Activated T-helper 17 cell treated with anti-CD3 and anti-CD28 coated beads, Interleukin-2, amount 50 U/mL, for 72 hours (primary cell): ENCODE measurements around the gene SRM. TPM values are rescaled to one million over a fixed set of nuclear protein-coding genes. Genes with fewer than 3 reads are reported as not detected.
A peak's percentile ranks its signal among the peaks of the same experiment; 100 is the strongest.
"Not testable (repeated sequence)": the region's sequence is repeated elsewhere in the genome, so short reads cannot be mapped to it uniquely, and the experiment has no call there.

Experiments used
- ATAC-seq: fragments of 150-1000 bp; cut with Tn5 transposase; replicated peaks from 2 replicates; pipeline ENCODE4 v1.10.0; 2021; ENCODE audit warnings: mild to moderate bottlenecking, moderate library complexity
- H3K27ac Mint-ChIP-seq: one replicate; pipeline ENCODE4 v1.8.0; 2022; ENCODE audit warnings: mixed read lengths
- H3K27me3 Mint-ChIP-seq: one replicate; pipeline ENCODE4 v1.8.0; 2022; ENCODE audit warnings: mixed read lengths
- H3K36me3 Mint-ChIP-seq: one replicate; pipeline ENCODE4 v1.8.0; 2022; ENCODE audit warnings: low read depth, mild to moderate bottlenecking, mixed read lengths
- H3K4me1 Mint-ChIP-seq: one replicate; pipeline ENCODE4 v1.8.0; 2022; ENCODE audit warnings: mixed read lengths
- H3K4me3 Mint-ChIP-seq: one replicate; pipeline ENCODE4 v1.8.0; 2022; ENCODE audit warnings: mild to moderate bottlenecking, mixed read lengths
- H3K9me3 Mint-ChIP-seq: one replicate; pipeline ENCODE4 v1.8.0; 2022; ENCODE audit warnings: mixed read lengths
- total RNA-seq, 2 donors: library from RNA; stranded (reverse); gene quantifications; one replicate each; pipeline ENCODE4 v1.2.3, GENCODE V29; 2022

Gene SRM
- total RNA-seq, 2 donors from 2014 or later, result 83.9 to 225 TPM

DNA sequence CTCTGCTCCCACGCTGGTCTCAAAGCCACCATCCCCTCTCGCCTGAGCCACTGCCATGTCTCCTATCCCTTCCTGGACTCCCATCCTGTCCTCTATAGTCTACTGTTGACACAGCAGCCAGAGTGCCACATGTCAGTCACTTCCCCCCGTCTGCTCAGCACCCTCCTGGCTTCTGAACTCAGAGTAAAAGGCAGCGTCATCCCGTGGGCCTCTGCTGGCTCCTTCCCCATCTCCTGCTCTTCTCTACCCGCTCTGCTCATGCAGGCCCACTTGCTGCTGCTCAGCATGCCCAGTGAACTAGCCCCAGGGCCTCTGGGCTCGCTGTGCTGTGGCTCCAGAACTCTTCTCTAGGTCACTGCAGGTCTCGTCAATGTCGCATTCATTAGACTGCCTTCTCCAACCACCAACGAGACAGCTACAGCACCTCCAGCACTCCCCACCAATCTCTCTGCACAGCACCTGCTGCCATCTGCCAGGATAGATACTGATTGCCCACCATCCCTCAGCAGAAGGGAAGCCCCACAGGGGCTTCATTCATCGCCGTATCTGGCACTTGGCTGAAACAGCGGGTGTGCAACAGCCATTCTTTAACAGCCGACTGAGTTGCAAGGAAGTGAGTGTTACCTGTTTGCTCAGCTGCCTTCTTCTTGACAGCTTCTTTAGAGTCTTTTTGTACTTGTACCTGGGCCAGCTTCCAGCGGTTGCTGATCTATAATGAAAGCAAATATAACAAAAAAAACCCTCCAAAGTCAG, 11.8 kb upstream of the SRM start:
- H3K4me3 Mint-ChIP-seq, result no peak overlapping the region
- H3K27ac Mint-ChIP-seq, result peak overlapping the region; percentile 72
- H3K9me3 Mint-ChIP-seq, result no peaks in the 10 kb centered on the region
- H3K36me3 Mint-ChIP-seq, result peaks cover 98% of the 10 kb centered on the region
- no peaks in the 10 kb centered on the region for H3K27me3 Mint-ChIP-seq
- no peak for ATAC-seq
- peaks cover 5% of the 10 kb centered on the region for H3K4me1 Mint-ChIP-seq

DNA sequence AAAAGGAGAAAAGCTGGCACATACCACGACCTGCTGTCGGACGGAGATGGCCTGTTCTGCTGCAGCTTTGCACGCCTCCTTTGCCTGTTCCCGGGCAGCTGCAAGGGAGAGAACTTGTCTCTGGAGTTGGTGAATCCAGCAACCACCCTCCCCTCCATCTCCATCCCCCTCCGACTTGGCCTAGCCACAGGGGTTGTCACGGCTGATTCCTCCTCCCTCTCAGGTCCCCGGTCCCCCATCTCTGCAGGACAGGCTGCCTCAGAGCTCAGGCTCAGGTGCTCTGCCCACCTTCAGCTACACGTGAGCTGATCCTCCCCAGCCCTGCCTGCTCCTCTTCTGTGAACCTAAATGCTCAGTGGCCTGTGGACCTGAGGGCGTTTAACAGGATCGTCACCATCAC, 11.1 kb upstream of the SRM start:
- no peak overlapping the region for H3K4me3 Mint-ChIP-seq

DNA sequence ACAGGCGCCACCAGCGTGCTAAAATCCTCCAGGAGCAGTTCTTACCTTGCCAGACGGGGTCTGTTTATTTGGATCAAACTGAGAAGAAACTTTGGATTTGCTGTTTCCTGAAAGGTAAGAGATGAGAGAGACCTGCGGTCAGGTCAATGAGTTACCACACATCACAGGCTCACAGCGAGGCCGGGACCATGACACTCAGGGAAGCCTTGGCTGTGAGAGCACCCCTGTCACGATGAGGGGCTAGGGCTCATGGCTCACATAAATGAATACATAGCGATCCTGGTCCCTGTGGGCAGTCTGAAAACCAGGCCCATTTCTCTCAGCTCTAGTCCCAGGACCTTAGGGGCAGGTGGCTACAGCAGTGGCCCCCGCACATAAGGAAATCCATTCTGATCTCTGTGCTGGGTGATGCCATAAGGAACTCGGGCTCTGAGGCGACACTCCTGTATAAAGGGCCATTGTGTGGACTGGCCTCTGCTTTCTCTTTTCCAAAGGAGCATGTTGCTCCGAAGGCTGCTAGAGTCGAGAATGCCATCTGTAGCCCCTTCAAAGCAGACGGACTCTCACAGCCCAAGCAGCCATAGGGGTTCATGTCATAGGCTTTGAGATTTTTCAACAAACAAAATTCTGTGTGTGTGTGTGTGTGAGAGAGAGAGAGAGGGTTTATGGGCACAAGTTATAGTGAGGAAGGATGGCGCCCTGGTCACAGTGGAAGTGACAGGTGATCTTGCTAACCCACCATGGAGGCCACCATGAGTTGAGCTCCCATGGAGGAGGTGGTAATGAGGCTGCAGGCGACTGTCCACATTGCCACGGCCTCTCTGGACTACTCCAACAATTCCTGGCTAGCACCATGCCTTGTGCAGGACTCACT, 9.0 kb upstream of the SRM start:
- no peak overlapping the region for H3K4me3 Mint-ChIP-seq
- H3K4me1 Mint-ChIP-seq, result peaks cover 5% of the 10 kb centered on the region
- no peaks in the 10 kb centered on the region for H3K27me3 Mint-ChIP-seq
- H3K27ac Mint-ChIP-seq, result peak overlapping the region; percentile 78
- H3K9me3 Mint-ChIP-seq, result no peaks in the 10 kb centered on the region
- H3K36me3 Mint-ChIP-seq, result peaks cover 97% of the 10 kb centered on the region
- no peak for ATAC-seq

More for the DNA sequence above, 11.1 kb upstream of the SRM start:
- no peak for ATAC-seq
- H3K9me3 Mint-ChIP-seq, result no peaks in the 10 kb centered on the region
- H3K36me3 Mint-ChIP-seq, result peaks cover 98% of the 10 kb centered on the region
- peaks cover 5% of the 10 kb centered on the region for H3K4me1 Mint-ChIP-seq
- H3K27me3 Mint-ChIP-seq, result no peaks in the 10 kb centered on the region
- peak overlapping the region; percentile 72 for H3K27ac Mint-ChIP-seq

DNA sequence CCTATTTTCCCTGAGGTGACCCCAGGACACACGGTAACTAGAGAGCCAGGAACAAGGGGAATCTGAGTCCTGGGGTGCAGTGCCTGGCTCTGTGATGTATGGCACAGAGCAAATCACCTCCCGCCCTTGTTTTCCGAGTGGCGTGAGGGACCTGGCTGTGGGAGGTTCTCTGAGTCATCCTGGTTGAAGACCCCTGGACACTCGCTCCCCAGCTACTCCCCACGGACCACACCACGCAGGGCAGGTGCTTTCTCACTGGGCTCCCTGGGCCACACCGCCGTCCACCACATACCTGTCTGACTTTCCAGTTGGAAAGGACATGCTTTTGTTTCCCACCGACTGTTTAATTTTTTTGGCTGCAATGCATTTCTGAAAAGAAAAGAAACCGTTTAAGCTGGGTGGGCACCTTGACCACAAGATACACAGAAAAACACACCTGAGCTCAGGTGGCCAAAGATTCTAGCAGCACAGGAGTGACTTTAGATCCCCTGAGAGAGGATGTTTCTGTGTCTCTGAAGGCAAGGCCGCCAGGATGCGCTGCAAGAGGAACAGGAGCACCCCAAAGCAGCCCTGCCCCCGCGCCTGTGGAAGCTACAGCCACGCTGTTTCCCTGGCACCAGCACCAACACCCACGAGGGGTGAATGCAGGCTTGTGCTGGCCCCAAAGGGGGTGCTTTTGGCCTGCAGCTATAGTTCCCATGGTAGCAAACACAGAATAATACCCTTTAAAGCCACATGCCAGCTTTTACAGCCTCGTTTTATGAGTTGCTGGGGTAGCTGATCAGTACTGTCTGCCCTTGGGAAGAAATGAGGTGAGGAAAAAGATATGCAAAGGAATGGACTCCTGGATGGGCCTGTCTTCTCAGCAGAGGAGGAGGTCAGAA, 8.1 kb upstream of the SRM start:
- no peak overlapping the region for H3K27ac Mint-ChIP-seq
- no peaks in the 10 kb centered on the region for H3K27me3 Mint-ChIP-seq
- peaks cover 10% of the 10 kb centered on the region for H3K4me1 Mint-ChIP-seq
- H3K4me3 Mint-ChIP-seq, result no peak overlapping the region
- no peak for ATAC-seq
- no peaks in the 10 kb centered on the region for H3K9me3 Mint-ChIP-seq
- H3K36me3 Mint-ChIP-seq, result peaks cover 97% of the 10 kb centered on the region

DNA sequence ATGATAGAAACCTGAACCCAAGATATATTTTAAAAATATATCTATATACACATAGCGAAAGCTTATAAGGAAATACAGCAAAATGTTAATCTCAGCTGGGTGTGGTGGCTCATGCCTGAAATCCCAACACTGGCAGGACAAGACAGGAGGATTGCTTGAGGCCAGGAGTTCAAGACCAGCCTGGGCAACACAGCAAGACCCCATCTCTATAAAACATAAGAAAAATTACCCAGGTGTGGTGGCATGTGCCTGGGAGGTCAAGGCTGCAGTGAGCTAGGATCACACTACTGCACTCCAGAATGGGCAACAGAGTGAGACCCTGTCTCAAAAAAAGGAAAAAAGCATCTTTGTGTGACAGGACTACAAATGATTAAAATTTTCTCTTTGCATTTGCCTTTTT, 6.0 kb upstream of the SRM start:
- H3K4me1 Mint-ChIP-seq, result peaks cover 18% of the 10 kb centered on the region
- no peak overlapping the region for H3K4me3 Mint-ChIP-seq
- no peaks in the 10 kb centered on the region for H3K9me3 Mint-ChIP-seq
- H3K27ac Mint-ChIP-seq, result no peak overlapping the region
- peaks cover 79% of the 10 kb centered on the region for H3K36me3 Mint-ChIP-seq
- H3K27me3 Mint-ChIP-seq, result no peaks in the 10 kb centered on the region
- ATAC-seq, result no peak

DNA sequence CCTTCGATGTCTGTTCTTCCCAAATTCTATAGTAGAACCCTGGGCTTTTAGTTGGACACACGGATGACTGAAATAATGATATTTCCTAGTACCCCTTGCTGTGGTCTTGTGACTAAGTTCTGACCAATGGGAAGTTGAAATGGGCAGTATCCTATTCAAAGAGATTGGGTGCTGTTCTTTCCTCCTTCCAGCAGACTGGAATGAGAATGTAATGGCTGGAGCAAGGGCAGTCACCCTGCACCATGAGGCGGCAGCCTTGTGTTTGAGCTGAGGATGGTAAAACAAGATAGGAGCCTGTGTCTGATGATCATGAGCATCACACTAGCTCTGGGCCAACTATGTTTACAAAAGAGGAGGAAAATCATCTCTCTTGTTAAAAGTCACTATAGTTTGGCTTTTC, 5.1 kb upstream of the SRM start:
- ATAC-seq, result no peak
- H3K36me3 Mint-ChIP-seq, result peaks cover 70% of the 10 kb centered on the region

DNA sequence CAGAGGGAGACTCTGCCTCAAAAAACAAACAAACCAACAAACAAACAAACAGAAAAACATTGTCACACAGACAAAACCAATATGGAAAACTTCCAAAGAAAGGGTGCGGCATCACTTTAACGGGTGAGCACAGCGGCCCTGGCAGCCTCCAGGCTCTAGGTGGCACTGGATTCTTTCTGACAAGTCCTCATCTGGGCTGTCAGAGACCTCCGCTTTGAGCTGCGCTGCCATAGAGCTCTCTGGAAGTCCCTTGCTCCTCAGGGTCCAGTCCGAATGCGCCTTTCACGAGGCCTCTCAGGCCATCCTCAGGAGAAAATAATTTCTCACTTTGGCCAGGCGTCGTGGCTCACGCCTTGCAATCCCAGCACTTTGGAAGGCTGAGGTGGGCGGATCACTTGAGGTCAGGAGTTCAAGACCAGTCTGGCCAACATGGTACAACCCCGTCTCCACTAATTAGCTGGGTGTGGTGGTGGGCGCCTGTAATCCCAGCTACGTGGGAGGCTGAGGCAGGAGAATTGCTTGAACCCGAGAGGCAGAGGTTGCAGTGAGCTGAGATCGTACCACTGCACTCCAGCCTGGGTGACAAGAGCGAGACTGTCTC, 4.2 kb upstream of the SRM start:
- H3K9me3 Mint-ChIP-seq, H3K27ac Mint-ChIP-seq, ATAC-seq, H3K4me3 Mint-ChIP-seq, H3K27me3 Mint-ChIP-seq: not testable (repeated sequence)
- Mint-ChIP-seq H3K36me3 (peaks cover 65% of the 10 kb centered on the region), H3K4me1 (peaks cover 21% of the 10 kb centered on the region)

More for the DNA sequence above, 5.1 kb upstream of the SRM start:
- Mint-ChIP-seq H3K27me3 (no peaks in the 10 kb centered on the region), H3K27ac (no peak overlapping the region), H3K9me3 (no peaks in the 10 kb centered on the region), H3K4me3 (no peak overlapping the region), H3K4me1 (peaks cover 21% of the 10 kb centered on the region)

DNA sequence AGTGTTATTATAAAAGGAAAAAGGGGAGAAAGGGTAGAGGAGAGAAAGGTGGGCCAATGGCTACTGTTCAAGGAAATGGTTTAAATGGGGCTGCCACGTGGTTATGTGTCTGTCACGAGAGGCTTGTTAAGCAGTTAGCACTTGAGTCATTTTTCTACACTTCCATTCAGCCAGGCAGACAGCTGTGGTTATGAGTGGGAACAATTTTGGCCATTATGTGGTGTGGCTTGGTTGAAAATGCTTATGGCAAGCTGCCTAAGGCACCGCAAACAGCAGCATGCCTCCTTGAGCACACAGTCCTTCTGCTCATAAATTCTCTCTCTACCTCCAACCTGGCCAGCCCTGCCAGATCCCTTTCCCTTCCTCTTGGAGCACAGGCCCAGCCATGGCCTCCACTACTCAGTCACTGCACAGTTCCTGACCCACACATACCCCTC, 3.2 kb upstream of the SRM start:
- Mint-ChIP-seq H3K27me3 (no peaks in the 10 kb centered on the region), H3K4me1 (peaks cover 21% of the 10 kb centered on the region), H3K4me3 (peak overlapping the region; percentile 93), H3K36me3 (peaks cover 65% of the 10 kb centered on the region), H3K27ac (no peak overlapping the region), H3K9me3 (no peaks in the 10 kb centered on the region)
- peak; percentile 43 for ATAC-seq

DNA sequence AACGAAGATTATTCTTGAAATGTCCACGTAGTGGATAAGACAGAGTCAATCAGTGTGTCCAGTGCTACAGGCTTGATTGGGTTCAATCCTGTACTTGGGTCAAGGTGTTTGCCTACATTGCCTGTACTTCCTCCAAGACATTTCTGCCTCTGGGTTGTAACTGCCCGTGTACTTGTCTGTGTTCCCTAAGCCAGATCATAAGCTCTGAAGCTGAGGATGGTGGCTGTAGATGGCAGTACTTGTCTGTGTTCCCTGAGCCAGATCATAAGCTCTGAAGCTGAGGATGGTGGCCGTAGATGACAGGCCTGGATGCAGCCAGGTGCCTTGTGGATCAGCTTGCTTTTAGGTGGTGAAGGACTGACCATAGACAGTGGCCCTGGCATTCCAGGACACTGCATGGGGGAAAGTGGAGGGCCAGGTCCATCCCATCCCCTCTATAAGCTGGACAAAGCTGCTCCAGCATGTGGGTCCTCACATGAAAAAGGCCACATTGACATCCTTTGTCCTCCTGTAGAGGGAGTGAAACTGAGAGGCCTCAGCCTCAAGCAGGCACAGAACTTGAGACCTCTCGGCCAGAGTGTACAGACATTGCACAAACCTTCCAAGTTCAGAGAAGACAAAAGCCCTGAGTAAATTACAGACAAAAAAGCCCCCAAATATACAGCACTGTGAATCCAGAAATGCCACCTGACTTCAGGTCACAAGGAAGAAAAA, 2.0 kb upstream of the SRM start:
- H3K4me1 Mint-ChIP-seq, result peaks cover 21% of the 10 kb centered on the region
- no peaks in the 10 kb centered on the region for H3K27me3 Mint-ChIP-seq
- peak overlapping the region; percentile 93 for H3K4me3 Mint-ChIP-seq
- ATAC-seq, result no peak
- peaks cover 65% of the 10 kb centered on the region for H3K36me3 Mint-ChIP-seq
- H3K9me3 Mint-ChIP-seq, result no peaks in the 10 kb centered on the region
- H3K27ac Mint-ChIP-seq, result peak overlapping the region; percentile 28

DNA sequence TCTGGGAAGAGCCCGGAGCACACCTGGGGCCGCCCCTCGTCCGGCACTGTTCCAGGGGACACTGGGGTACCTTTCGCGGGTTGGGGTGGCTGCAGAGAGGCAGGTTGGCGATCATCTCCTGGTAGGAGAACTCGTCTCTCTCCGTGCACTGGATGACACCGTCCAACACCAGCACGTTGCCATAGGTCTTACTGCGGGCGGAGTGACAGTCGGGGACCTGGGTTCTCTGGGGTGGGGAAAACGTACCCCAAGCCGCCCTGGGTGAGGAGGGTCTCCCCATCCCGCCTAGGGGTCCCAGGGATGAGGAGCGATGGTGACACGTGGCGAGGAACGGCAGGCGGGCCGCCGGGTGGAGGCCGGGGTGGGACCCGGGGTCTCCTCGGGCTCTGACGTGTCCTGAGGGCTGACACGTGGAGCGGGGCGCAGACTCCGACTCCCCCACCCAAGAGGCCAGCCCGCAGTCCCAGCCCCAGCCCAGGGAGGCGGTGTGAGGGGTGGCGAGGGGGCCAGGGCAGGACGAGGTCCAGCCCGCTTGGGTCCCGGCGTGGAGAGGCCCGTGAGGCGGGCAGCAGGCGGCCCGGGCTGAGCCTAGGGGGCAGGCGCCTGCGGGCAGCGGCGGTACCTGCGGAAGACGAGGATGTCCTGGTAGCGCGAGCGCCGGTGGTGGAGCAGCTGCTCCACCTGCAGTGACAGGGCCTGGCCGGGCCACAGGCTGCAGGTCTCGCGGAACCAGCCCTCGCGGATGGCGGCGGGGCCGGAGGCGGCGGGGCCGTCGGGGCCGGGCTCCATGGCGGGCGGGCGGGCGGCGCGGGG, 457 bp downstream of the SRM start:
- H3K27me3 Mint-ChIP-seq, result no peaks in the 10 kb centered on the region
- ATAC-seq, result peak; percentile 15
- H3K9me3 Mint-ChIP-seq, result no peaks in the 10 kb centered on the region
- H3K4me3 Mint-ChIP-seq, result peak overlapping the region; percentile 94
- peak overlapping the region; percentile 94 for H3K27ac Mint-ChIP-seq
- H3K4me1 Mint-ChIP-seq, result peaks cover 21% of the 10 kb centered on the region
- peaks cover 62% of the 10 kb centered on the region for H3K36me3 Mint-ChIP-seq

DNA sequence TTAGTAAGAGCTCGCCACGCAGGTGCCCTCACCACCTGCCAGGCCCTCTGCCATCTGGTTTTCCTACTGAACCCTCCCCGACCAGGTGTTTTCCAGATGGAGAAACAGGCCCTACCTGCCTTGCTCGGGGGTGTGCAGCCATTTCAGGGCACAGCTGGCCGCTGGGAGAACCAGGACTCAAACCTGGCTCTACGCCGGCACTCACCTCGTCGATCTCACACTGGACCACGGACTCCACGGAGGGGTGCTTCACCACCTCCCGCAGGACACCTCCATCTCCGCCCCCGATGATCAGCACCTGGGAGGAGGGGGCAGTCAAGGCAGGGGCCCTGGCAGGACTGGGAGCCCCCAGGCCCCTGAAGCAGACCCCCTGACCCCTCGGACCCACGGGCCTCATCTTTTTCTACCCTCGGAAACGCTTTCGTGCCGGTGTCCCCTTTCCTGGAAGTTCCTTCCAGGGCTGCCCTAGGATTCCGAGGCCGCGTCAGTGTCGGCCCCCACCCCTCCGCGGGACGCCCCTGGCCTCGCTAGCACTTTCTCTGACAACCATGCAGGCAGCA, 1.1 kb downstream of the SRM start:
- Mint-ChIP-seq H3K9me3 (no peaks in the 10 kb centered on the region), H3K36me3 (peaks cover 61% of the 10 kb centered on the region), H3K4me3 (peak overlapping the region; percentile 94), H3K27me3 (no peaks in the 10 kb centered on the region), H3K27ac (peak overlapping the region; percentile 94), H3K4me1 (peaks cover 21% of the 10 kb centered on the region)
- no peak for ATAC-seq

DNA sequence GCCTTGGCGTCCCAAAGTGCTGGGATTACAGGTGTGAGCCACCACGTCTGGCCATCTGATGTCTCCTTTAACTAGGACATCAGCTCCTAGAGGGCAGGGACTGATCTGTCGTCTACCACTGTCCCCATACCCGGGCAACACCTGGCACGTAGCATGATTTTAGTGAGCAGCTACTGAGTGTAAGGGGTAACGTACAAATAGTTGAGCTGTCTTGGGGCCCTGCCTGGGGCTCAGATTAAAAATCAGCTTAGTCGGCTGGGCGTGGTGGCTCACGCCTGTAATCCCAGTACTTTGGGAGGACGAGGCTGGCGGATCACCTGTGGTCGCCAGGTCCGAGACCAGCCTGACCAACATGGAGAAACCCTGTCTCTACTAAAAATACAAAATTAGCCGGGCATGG, 1.8 kb downstream of the SRM start:
- peaks cover 54% of the 10 kb centered on the region for H3K36me3 Mint-ChIP-seq
- ATAC-seq, result no peak
- H3K9me3 Mint-ChIP-seq, result no peaks in the 10 kb centered on the region
- H3K27ac Mint-ChIP-seq, result no peak overlapping the region
- H3K4me1 Mint-ChIP-seq, result peaks cover 17% of the 10 kb centered on the region
- H3K27me3 Mint-ChIP-seq, result no peaks in the 10 kb centered on the region
- peak overlapping the region; percentile 94 for H3K4me3 Mint-ChIP-seq
